AG10803 (cell line): ENCODE data around the gene SSTR5.

Source experiments
- DNase-seq: peaks from one replicate; pipeline ENCODE4 v3.0.0; 2010; ENCODE audit warnings: low read depth
- H3K4me3 ChIP-seq: 2 replicates; pipeline ENCODE4 v1.5.1; 2011; ENCODE audit warnings: mild to moderate bottlenecking, low read length, control low read depth
- TF ChIP-seq, protein P1 (sequence below): conservative IDR thresholded peaks from 2 replicates; pipeline ENCODE4 v1.5.1; 2011; ENCODE audit warnings: mild to moderate bottlenecking, low read length, control low read depth, inconsistent platforms

SSTR5 gene

DNA sequence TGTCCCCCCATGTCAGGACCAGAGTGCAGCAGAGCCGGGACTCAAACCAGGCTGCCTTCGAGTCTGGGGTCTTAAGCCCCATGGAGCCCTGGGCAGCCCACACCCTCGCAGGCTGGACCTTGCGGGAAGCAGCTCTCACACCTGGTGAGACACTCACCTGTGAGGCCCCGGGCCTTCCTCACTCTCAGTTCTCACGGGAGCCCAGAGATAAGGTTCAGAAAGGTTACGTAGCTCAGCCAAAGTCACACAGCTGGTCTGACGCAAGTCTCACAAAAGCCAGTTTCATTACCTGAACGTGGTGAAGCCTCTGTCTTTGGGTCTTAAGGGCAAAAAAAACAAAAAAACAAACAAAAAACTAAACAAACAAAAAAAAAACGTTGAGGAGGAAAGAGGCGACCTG, 32.8 kb upstream of the SSTR5 start:
- no peak overlapping the region for H3K4me3 ChIP-seq
- TF ChIP-seq, protein P1, sequence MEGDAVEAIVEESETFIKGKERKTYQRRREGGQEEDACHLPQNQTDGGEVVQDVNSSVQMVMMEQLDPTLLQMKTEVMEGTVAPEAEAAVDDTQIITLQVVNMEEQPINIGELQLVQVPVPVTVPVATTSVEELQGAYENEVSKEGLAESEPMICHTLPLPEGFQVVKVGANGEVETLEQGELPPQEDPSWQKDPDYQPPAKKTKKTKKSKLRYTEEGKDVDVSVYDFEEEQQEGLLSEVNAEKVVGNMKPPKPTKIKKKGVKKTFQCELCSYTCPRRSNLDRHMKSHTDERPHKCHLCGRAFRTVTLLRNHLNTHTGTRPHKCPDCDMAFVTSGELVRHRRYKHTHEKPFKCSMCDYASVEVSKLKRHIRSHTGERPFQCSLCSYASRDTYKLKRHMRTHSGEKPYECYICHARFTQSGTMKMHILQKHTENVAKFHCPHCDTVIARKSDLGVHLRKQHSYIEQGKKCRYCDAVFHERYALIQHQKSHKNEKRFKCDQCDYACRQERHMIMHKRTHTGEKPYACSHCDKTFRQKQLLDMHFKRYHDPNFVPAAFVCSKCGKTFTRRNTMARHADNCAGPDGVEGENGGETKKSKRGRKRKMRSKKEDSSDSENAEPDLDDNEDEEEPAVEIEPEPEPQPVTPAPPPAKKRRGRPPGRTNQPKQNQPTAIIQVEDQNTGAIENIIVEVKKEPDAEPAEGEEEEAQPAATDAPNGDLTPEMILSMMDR = no peak
- DNase-seq = no peak

- no peak for DNase-seq
- TF ChIP-seq, protein P1 = no peak
- H3K4me3 ChIP-seq = no peak overlapping the region
Measured at GRCh38 chr16:1040346-1040745, 32.2 kb upstream of the SSTR5 start.

DNA sequence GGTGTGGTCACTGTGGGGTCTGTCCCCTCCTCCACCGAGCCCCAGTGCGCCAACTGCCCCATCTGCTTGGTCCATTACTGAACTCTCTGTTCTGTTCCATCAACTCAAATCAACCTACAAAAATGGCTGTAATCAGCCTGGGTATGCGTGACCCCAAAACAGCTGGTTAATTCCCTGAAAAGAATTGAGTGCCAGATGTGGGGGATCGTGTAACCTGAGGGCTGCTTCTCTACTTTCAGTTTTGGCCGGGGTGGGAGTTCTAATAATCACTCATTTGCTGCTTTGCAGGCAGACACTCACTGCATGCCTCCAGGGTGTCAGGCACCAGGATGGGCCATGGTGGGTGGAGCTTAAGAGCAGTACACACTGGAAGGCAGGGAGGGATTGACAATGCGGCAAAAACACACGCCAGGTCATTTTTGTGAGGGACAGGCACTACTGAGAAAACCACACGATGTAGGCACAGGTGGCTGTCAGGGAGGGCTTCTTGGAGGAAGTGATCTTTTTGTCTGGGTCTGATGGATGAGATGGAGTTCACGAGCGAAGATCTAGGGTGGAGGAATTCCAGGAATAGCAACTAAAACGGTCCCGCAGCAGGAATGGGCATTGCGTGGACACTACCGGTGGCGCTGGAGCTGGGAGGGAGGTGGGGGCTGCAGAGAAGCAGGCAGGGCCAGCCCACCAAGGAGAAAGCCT, 30.4 kb upstream of the SSTR5 start:
- DNase-seq = no peak
- TF ChIP-seq, protein P1 = no peak
- H3K4me3 ChIP-seq = no peak overlapping the region

DNA sequence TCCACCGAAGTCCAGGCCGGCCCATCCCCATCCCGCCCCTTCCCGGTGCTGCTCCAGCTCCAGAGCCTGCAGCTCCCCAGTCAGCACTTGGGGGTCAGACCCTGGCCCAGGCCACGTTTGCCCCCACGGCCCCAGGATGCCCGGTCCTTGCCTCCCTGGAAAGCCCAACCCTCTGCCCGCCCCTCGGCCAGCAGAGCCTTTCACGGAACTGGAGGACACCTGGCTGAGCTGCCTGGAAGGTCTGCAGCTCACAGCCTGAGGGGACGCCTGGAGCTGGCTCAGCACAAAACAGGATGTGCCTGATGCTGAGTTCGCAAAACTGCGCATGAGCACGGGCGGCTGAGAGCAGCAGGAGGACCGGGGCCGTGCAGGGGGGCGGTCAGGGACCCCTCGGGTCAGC, 29.7 kb upstream of the SSTR5 start:
- no peak for DNase-seq
- TF ChIP-seq, protein P1 = no peak
- H3K4me3 ChIP-seq = no peak overlapping the region

GRCh38 chr16:1043881-1044451, 28.6 kb upstream of the SSTR5 start:
- no peak overlapping the region for H3K4me3 ChIP-seq

DNA sequence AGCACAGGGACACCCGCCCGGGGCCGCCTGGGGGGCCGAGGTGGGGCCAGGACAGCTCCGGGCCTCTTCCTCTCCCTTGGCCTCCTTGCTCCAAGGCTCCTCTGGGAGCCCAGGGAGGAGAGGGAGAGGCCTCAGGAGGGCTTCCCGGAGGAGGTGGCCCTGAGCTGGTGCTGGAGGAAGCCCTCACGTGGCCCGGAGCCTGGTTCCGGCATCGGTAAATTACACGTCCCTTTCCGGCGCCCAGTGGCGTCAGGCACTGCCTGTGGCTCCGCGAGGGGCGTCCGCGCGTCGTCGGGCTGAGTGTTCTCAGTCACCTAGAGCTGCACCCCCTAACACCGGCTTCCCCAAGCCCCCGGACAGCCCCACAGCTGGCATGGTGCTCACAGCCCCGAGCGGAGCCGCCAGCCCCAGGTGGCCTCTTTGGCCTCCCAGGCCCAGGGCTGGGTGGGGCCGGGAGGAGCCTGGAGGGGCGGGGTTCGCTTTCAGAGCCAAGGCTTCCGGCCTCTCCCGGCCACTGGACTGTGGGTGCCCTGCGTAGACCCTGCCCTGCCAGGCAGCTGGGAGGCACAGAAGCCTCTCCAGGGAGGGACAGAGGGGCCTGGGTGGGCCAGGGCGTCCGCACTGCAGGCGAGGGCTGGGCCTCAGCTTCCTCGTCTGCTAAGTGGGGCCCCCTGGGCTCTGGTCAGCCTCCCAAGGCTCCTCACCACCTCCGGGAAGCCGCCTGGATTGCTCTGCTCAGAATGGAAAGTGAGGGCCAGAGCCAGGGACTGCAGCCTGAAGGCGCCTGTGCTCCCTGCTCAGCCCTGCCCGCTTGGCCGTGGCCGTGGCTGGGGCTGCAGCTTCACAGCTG, 27.9 kb upstream of the SSTR5 start:
- no peak for DNase-seq
- H3K4me3 ChIP-seq = no peak overlapping the region
- TF ChIP-seq, protein P1 = no peak

More at GRCh38 chr16:1043881-1044451, 28.6 kb upstream of the SSTR5 start:
- TF ChIP-seq, protein P1 = no peak
- DNase-seq = no peak
